IMR-90 (cell line): ENCODE data around the gene SH3RF2. TPM values are rescaled to one million over a fixed set of nuclear protein-coding genes. Genes with fewer than 3 reads are reported as not detected.

Experiments used
- ATAC-seq: fragments of 200-7000 bp; cut with Tn5 transposase; 2 replicates; pipeline ENCODE4 v1.9.1; 2020; ENCODE audit warnings: low read depth, mild to moderate bottlenecking, moderate library complexity
- BruUV-seq: library from RNA; stranded (reverse); fragments of 400-500 nt; replicated peaks from 2 replicates; lab custom pipeline; 2021; lab: Mats Ljungman, UMichigan
- CTCF ChIA-PET: fragments of 300-600 bp; formaldehyde crosslinking; extraction: SDS; loops from one replicate; lab custom pipeline; 2021; ENCODE audit warnings: antibody characterized with exemption; lab: Yijun Ruan, JAX
- POLR2A ChIA-PET: fragments of 300-600 bp; sonication (Branson Sonifier 250); formaldehyde crosslinking; loops from one replicate; lab custom pipeline; 2022; ENCODE audit warnings: antibody characterized with exemption; ENCODE audit not compliant: unreplicated experiment; lab: Charles Lee
- DNase-seq: peaks from one replicate; pipeline ENCODE4 v3.0.0; 2013
- H2AFZ ChIP-seq: replicated peaks from 2 replicates; pipeline ENCODE3; 2013; ENCODE audit warnings: low read length, mild to moderate bottlenecking; ENCODE audit not compliant: poor library complexity
- H2AK5ac ChIP-seq: 2 replicates; pipeline ENCODE4 v1.6.1; 2013; ENCODE audit warnings: low read depth, low read length, inconsistent platforms
- H2AK9ac ChIP-seq: replicated peaks from 2 replicates; pipeline ENCODE3; 2013; ENCODE audit warnings: mild to moderate bottlenecking, low read depth, low read length, moderate library complexity; ENCODE audit not compliant: poor library complexity
- H2BK120ac ChIP-seq: 2 replicates; pipeline ENCODE4 v1.6.1; 2013; ENCODE audit warnings: low read depth, low read length, inconsistent platforms
- H2BK15ac ChIP-seq: 3 replicates; pipeline ENCODE4 v1.6.1; 2013; ENCODE audit warnings: low read depth, low read length, inconsistent platforms
- H2BK20ac ChIP-seq: 2 replicates; pipeline ENCODE4 v1.6.1; 2013; ENCODE audit warnings: low read depth, mild to moderate bottlenecking, inconsistent platforms, low read length, moderate library complexity
- H2BK5ac ChIP-seq: 2 replicates; pipeline ENCODE4 v1.6.1; 2013; ENCODE audit warnings: mild to moderate bottlenecking, low read depth, low read length, inconsistent platforms; ENCODE audit not compliant: poor library complexity, severe bottlenecking
- H3K14ac ChIP-seq: replicated peaks from 2 replicates; pipeline ENCODE4 v1.6.1; 2013; ENCODE audit warnings: low read depth, low read length, inconsistent platforms
- H3K18ac ChIP-seq: 2 replicates; pipeline ENCODE4 v1.6.1; 2013; ENCODE audit warnings: low read depth, low read length, control low read depth
- H3K23ac ChIP-seq: 2 replicates; pipeline ENCODE4 v1.6.1; 2013; ENCODE audit warnings: low read depth, low read length, inconsistent platforms
- H3K27ac ChIP-seq: 2 replicates; pipeline ENCODE4 v1.5.1; 2013; ENCODE audit warnings: mild to moderate bottlenecking, control low read depth, low read length; ENCODE audit not compliant: insufficient read depth
- H3K27me3 ChIP-seq: 2 replicates; pipeline ENCODE4 v1.6.1; 2013; ENCODE audit warnings: low read length; ENCODE audit not compliant: control insufficient read depth, insufficient read depth
- H3K36me3 ChIP-seq: 2 replicates; pipeline ENCODE4 v1.6.1; 2013; ENCODE audit warnings: low read length, mixed read lengths; ENCODE audit not compliant: control insufficient read depth, insufficient read depth
- H3K4ac ChIP-seq: 2 replicates; pipeline ENCODE4 v1.6.1; 2013; ENCODE audit warnings: low read depth, low read length, inconsistent platforms
- H3K4me1 ChIP-seq: 2 replicates; pipeline ENCODE4 v1.6.1; 2013; ENCODE audit warnings: low read length, mixed read lengths; ENCODE audit not compliant: control insufficient read depth, insufficient read depth
- H3K4me2 ChIP-seq: 2 replicates; pipeline ENCODE4 v1.6.1; 2013; ENCODE audit warnings: low read depth, mild to moderate bottlenecking, control low read depth, low read length, moderate library complexity
- H3K4me3 ChIP-seq: 2 replicates; pipeline ENCODE4 v1.5.1; 2013; ENCODE audit warnings: low read depth, mild to moderate bottlenecking, control low read depth, low read length, moderate library complexity; ENCODE audit not compliant: insufficient read depth
- H3K56ac ChIP-seq: 2 replicates; pipeline ENCODE4 v1.6.1; 2013; ENCODE audit warnings: low read length, inconsistent platforms; ENCODE audit not compliant: insufficient read depth; ENCODE audit errors: extremely low read depth
- H3K79me1 ChIP-seq, 2 experiments: 2 replicates each; pipeline ENCODE4 v1.6.1; 2013; ENCODE audit warnings: low read length in 2 of 2, inconsistent platforms in 1 of 2, low read depth in 1 of 2
- H3K9ac ChIP-seq: 2 replicates; pipeline ENCODE4 v1.6.1; 2013; ENCODE audit warnings: low read depth, low read length, control low read depth
- H3K9me1 ChIP-seq: 2 replicates; pipeline ENCODE4 v1.6.1; 2013; ENCODE audit warnings: low read length, inconsistent platforms; ENCODE audit not compliant: insufficient read depth
- H3K9me3 ChIP-seq: 2 replicates; pipeline ENCODE4 v1.6.1; 2013; ENCODE audit warnings: low read length; ENCODE audit not compliant: control insufficient read depth, insufficient read depth
- H4K20me1 ChIP-seq: 2 replicates; pipeline ENCODE4 v1.6.1; 2013; ENCODE audit warnings: low read length, inconsistent platforms; ENCODE audit not compliant: insufficient read depth
- H4K5ac ChIP-seq: 2 replicates; pipeline ENCODE4 v1.6.1; 2013; ENCODE audit warnings: mild to moderate bottlenecking, low read depth, low read length, control low read depth
- H4K8ac ChIP-seq, 2 experiments: 2 replicates each; pipeline ENCODE4 v1.6.1; 2013; ENCODE audit warnings: low read depth in 2 of 2, low read length in 2 of 2, control low read depth in 1 of 2, inconsistent platforms in 1 of 2
- H4K91ac ChIP-seq: 2 replicates; pipeline ENCODE4 v1.6.1; 2013; ENCODE audit warnings: low read depth, low read length, inconsistent platforms; ENCODE audit not compliant: insufficient read depth
- BHLHE40 ChIP-seq: fragments of 150-350 bp; IDR thresholded peaks from 2 replicates; pipeline ENCODE4 v1.6.1; 2016; ENCODE audit warnings: mild to moderate bottlenecking, low read depth, low read length
- CEBPB ChIP-seq: IDR thresholded peaks from 2 replicates; pipeline ENCODE4 v1.6.1; 2012; ENCODE audit warnings: low read depth, low read length, improper control_type of control experiment
- CHD1 ChIP-seq: IDR thresholded peaks from 2 replicates; pipeline ENCODE4 v1.6.1; 2012; ENCODE audit warnings: low read depth, low read length, improper control_type of control experiment
- FOS ChIP-seq: fragments of 150-350 bp; IDR thresholded peaks from 2 replicates; pipeline ENCODE4 v1.6.1; 2016; ENCODE audit warnings: low read depth, low read length
- MAFK ChIP-seq: IDR thresholded peaks from 2 replicates; pipeline ENCODE4 v1.6.1; 2012; ENCODE audit warnings: low read depth, low read length, improper control_type of control experiment
- MAZ ChIP-seq: IDR thresholded peaks from 2 replicates; pipeline ENCODE4 v1.6.1; 2012; ENCODE audit warnings: low read depth, mild to moderate bottlenecking, low read length, improper control_type of control experiment, moderate library complexity, borderline replicate concordance
- MXI1 ChIP-seq: IDR thresholded peaks from 2 replicates; pipeline ENCODE4 v1.6.1; 2012; ENCODE audit warnings: low read depth, mild to moderate bottlenecking, low read length, moderate library complexity, borderline replicate concordance
- POLR2A ChIP-seq: IDR thresholded peaks from 2 replicates; pipeline ENCODE4 v1.6.1; 2012; ENCODE audit warnings: mild to moderate bottlenecking, low read depth, low read length
- RAD21 ChIP-seq: IDR thresholded peaks from 2 replicates; pipeline ENCODE4 v1.6.1; 2012; ENCODE audit warnings: low read length, improper control_type of control experiment
- RCOR1 ChIP-seq: IDR thresholded peaks from 2 replicates; pipeline ENCODE4 v1.6.1; 2012; ENCODE audit warnings: mild to moderate bottlenecking, low read length, improper control_type of control experiment; ENCODE audit not compliant: insufficient replicate concordance
- RFX5 ChIP-seq: IDR thresholded peaks from 2 replicates; pipeline ENCODE4 v1.8.0; 2012; ENCODE audit warnings: low read depth, mild to moderate bottlenecking, low read length, moderate library complexity
- SMC3 ChIP-seq: fragments of 150-350 bp; IDR thresholded peaks from 2 replicates; pipeline ENCODE4 v1.6.1; 2016; ENCODE audit warnings: low read depth, mild to moderate bottlenecking, antibody characterized with exemption, low read length, moderate library complexity
- WGBS, 2 experiments: methylation state at CpG; one replicate each; pipeline versions ENCODE4 v1.1.5 to v1.1.7; 2013; ENCODE audit warnings: missing lambda C conversion rate in 2 of 2; ENCODE audit not compliant: insufficient read length in 1 of 2; ENCODE audit errors: extremely low coverage in 2 of 2; 5-methylcytosine and 5-hydroxymethylcytosine counted together
- dilution Hi-C: fragments of 300-500 bp; cut with HindIII; formaldehyde crosslinking; loops from one replicate; pipeline ENCODE4 v1.14.3; 2018; ENCODE audit warnings: low sequenced_read_pairs; ENCODE audit not compliant: unreplicated experiment
- in situ Hi-C: fragments of 300-500 bp; cut with MboI; formaldehyde crosslinking; loops from 3 replicates; pipeline ENCODE4 v1.14.3; 2019; ENCODE audit warnings: low sequenced_read_pairs, inconsistent platforms, mixed read lengths
- intact Hi-C: fragments of 100-400 bp; cut with micrococcal nuclease; formaldehyde crosslinking; loops from 2 replicates; pipeline ENCODE4 v1.10.0; 2022
- polyA plus RNA-seq, 3 experiments: library from polyadenylated mRNA; depleted of rRNA; stranded (reverse); fragments of >200 nt; gene quantifications; 2 replicates each; pipeline ENCODE4 v1.2.3, GENCODE V29; 2012; ENCODE audit warnings: low replicate concordance in 1 of 3
- total RNA-seq: library from RNA; depleted of rRNA; stranded (reverse); fragments of >200 nt; gene quantifications from 2 replicates; pipeline ENCODE4 v1.2.3, GENCODE V29; 2012
- TF ChIP-seq, protein P1 (sequence below): fragments of 150-350 bp; IDR thresholded peaks from 2 replicates; pipeline ENCODE4 v1.6.1; 2017; ENCODE audit warnings: mild to moderate bottlenecking, antibody characterized with exemption, low read length, low read depth
- TF ChIP-seq, protein P2 (sequence below): conservative IDR thresholded peaks from 2 replicates; pipeline ENCODE4 v1.5.1; 2012; ENCODE audit warnings: mild to moderate bottlenecking, low read depth, low read length, improper control_type of control experiment
- TF ChIP-seq, protein P3 (sequence below): fragments of 150-350 bp; IDR thresholded peaks from 2 replicates; pipeline ENCODE4 v1.6.1; 2016; ENCODE audit warnings: low read depth, mild to moderate bottlenecking, low read length, moderate library complexity, borderline replicate concordance

The SH3RF2 gene
- total and polyA plus RNA-seq, 2 of the 4 experiments (the other 2 are of a cell fraction): 1.3 to 1.7 TPM

DNA sequence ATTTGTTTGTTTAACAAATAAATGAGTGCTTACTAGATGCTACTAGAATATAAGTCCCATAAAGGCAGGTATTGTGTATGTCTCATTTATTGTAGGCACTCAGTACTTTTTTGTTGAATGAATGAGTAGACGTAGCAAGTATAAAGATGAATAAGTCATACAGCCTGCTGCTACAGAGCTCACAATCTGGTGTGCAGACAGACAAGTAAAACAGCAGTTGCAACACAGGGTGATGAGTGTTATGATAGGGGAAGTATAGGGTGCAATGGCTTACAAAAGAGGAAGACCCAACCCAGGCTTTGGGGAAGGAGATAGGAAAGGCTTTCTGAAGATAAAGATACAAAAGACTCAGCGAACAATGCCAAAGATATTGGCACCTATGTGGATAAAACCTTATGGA, 47.7 kb downstream of the SH3RF2 start:
- in situ Hi-C loops: no loop called here
- peaks cover 3% of the 10 kb centered on the region; the same call in 1 of the 2 replicates for H3K4me1 ChIP-seq
- no peak for ATAC-seq
- no peak overlapping the region for H4K8ac ChIP-seq
- no peak overlapping the region for H3K9ac ChIP-seq
- dilution Hi-C loops: no loop called here
- no peak overlapping the region for H3K56ac ChIP-seq
- no peak overlapping the region for H3K18ac ChIP-seq
- H3K27ac ChIP-seq: no peak overlapping the region
- no peak overlapping the region for H2AK9ac ChIP-seq
- H3K79me1 ChIP-seq: no peaks in the 10 kb centered on the region
- H3K27me3 ChIP-seq: peaks cover 4% of the 10 kb centered on the region
- no peak overlapping the region for H2AK5ac ChIP-seq
- DNase-seq: no peak
- H2BK15ac ChIP-seq: no peak overlapping the region
- no peaks in the 10 kb centered on the region for H4K20me1 ChIP-seq
- H3K23ac ChIP-seq: no peak overlapping the region
- ChIA-PET POLR2A (no interaction called here), CTCF (interaction anchor here (1.6 kb wide), 1 partner anchor 9 kb away, joined by 4 read pairs; no protein-coding TSS in a partner anchor)
- intact Hi-C loops: no loop called here
- H3K4me3 ChIP-seq: no peak overlapping the region
- no peak overlapping the region for H2BK5ac ChIP-seq
- H4K91ac ChIP-seq: no peak overlapping the region
- H3K36me3 ChIP-seq: no peaks in the 10 kb centered on the region
- no peak overlapping the region for H2BK120ac ChIP-seq
- 0 out of 2 replicates have a peak, but pooled peaks cover 3% of the 10 kb centered on the region for H3K9me1 ChIP-seq
- no CpG with 5 or more reads among the region's 2 CpGs for WGBS, 2 experiments
- no peak overlapping the region for H3K14ac ChIP-seq
- no peak overlapping the region for H3K4me2 ChIP-seq
- no peak overlapping the region for H2AFZ ChIP-seq
- H3K4ac ChIP-seq: no peak overlapping the region
- no peak overlapping the region for H2BK20ac ChIP-seq
- no peak overlapping the region for H4K5ac ChIP-seq
- TF ChIP-seq RFX5 (no peak), MXI1 (no peak), MAFK (no peak), RAD21 (no peak), POLR2A (no peak), CEBPB (no peak), MAZ (no peak), SMC3 (no peak), CHD1 (no peak), BHLHE40 (no peak), FOS (no peak), RCOR1 (no peak)
- TF ChIP-seq, protein P1, sequence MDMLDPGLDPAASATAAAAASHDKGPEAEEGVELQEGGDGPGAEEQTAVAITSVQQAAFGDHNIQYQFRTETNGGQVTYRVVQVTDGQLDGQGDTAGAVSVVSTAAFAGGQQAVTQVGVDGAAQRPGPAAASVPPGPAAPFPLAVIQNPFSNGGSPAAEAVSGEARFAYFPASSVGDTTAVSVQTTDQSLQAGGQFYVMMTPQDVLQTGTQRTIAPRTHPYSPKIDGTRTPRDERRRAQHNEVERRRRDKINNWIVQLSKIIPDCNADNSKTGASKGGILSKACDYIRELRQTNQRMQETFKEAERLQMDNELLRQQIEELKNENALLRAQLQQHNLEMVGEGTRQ: no peak
- TF ChIP-seq, protein P2, sequence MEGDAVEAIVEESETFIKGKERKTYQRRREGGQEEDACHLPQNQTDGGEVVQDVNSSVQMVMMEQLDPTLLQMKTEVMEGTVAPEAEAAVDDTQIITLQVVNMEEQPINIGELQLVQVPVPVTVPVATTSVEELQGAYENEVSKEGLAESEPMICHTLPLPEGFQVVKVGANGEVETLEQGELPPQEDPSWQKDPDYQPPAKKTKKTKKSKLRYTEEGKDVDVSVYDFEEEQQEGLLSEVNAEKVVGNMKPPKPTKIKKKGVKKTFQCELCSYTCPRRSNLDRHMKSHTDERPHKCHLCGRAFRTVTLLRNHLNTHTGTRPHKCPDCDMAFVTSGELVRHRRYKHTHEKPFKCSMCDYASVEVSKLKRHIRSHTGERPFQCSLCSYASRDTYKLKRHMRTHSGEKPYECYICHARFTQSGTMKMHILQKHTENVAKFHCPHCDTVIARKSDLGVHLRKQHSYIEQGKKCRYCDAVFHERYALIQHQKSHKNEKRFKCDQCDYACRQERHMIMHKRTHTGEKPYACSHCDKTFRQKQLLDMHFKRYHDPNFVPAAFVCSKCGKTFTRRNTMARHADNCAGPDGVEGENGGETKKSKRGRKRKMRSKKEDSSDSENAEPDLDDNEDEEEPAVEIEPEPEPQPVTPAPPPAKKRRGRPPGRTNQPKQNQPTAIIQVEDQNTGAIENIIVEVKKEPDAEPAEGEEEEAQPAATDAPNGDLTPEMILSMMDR: no peak
- TF ChIP-seq, protein P3, sequence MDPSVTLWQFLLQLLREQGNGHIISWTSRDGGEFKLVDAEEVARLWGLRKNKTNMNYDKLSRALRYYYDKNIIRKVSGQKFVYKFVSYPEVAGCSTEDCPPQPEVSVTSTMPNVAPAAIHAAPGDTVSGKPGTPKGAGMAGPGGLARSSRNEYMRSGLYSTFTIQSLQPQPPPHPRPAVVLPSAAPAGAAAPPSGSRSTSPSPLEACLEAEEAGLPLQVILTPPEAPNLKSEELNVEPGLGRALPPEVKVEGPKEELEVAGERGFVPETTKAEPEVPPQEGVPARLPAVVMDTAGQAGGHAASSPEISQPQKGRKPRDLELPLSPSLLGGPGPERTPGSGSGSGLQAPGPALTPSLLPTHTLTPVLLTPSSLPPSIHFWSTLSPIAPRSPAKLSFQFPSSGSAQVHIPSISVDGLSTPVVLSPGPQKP: no peak
- no TSS peak for BruUV-seq
- no peaks in the 10 kb centered on the region for H3K9me3 ChIP-seq
